ENCODE measurements around the gene NR2C2AP. TPM values are rescaled to one million over a fixed set of nuclear protein-coding genes. Genes with fewer than 3 reads are reported as not detected.

Gene NR2C2AP
- total RNA-seq, 4 donors from 2014 or later: 16.6 to 30.9 (median 24.9) TPM

Other genes with a start within 250 kb of the NR2C2AP start
- 10 to 100 TPM; 32.1 to 58.7 (median 38.7) TPM for gene SUGP2, start 169.9 kb downstream of the NR2C2AP start, total RNA-seq
- gene ARMC6, start 169.8 kb downstream of the NR2C2AP start, total RNA-seq: 10 to 100 TPM; 14.4 to 34.9 (median 26.0) TPM
- gene SLC25A42, start 139.4 kb downstream of the NR2C2AP start, total RNA-seq: 10 to 100 TPM in 3 of 4 donors, 1 to 10 TPM in 1; 4.9 to 14.6 (median 10.6) TPM
- 10 to 100 TPM; 23.4 to 31.8 (median 27.9) TPM for gene TMEM161A, start 64.9 kb downstream of the NR2C2AP start, total RNA-seq
- 1 to 10 TPM in 1 of 4 donors, under 1 TPM in 2, not detected in 1; 0.68 to 1.8 (median 0.73) TPM for gene MEF2B, start 33.2 kb downstream of the NR2C2AP start, total RNA-seq
- 10 to 100 TPM in 3 of 4 donors, 1 to 10 TPM in 1; 6.9 to 33.9 (median 17.9) TPM for gene BORCS8, start 11.3 kb downstream of the NR2C2AP start, total RNA-seq
- gene RFXANK, start 11.2 kb downstream of the NR2C2AP start, total RNA-seq: 10 to 100 TPM; 37.9 to 47.6 (median 45.7) TPM
- gene NCAN, start 8.5 kb upstream of the NR2C2AP start, total RNA-seq: not detected
- gene TM6SF2, start 69.9 kb upstream of the NR2C2AP start, total RNA-seq: under 1 TPM in 1 of 4 donors, not detected in 3; 0.42 TPM
- 10 to 100 TPM; 23.1 to 64.8 (median 31.3) TPM for gene SUGP1, start 117.1 kb upstream of the NR2C2AP start, total RNA-seq
- 100 to 1,000 TPM in 1 of 4 donors, 10 to 100 TPM in 3; 59.5 to 220 (median 77.6) TPM for gene MAU2, start 117.4 kb upstream of the NR2C2AP start, total RNA-seq
- gene GATAD2A, start 202.3 kb upstream of the NR2C2AP start, total RNA-seq: 10 to 100 TPM; 83.1 to 88.8 (median 86.4) TPM